Activated T-cell treated with anti-CD3 and anti-CD28 coated beads, Interleukin-2, amount 50 U/mL, for 1 hour (primary cell): ENCODE measurements around the gene IFT43.

Experiments used
- DNase-seq: peaks from one replicate; pipeline ENCODE4 v3.0.0-alpha.2; 2020

Gene IFT43

GRCh38 chr14:75985618-75986438, at the start of gene IFT43:
Gene IFT43 (plus strand): TSS chr14:75985763. CDS start chr14:75985787, 24 bp downstream.
- peak; percentile 91 for DNase-seq

GRCh38 chr14:75939200-75939599, 46.4 kb upstream of the IFT43 start:
- no peak for DNase-seq

- DNase-seq, result no peak
Measured at GRCh38 chr14:75941030-75941429, 44.5 kb upstream of the IFT43 start.

GRCh38 chr14:75944607-75945241, 40.8 kb upstream of the IFT43 start:
- DNase-seq, result no peak

- no peak for DNase-seq
Measured at GRCh38 chr14:75946785-75947184, 38.8 kb upstream of the IFT43 start.

- no peak for DNase-seq
Measured at GRCh38 chr14:75952489-75952888, 33.1 kb upstream of the IFT43 start.

- no peak for DNase-seq
Measured at GRCh38 chr14:75959031-75959430, 26.5 kb upstream of the IFT43 start.

GRCh38 chr14:75960231-75960630, 25.3 kb upstream of the IFT43 start:
- no peak for DNase-seq

- DNase-seq, result no peak
Measured at GRCh38 chr14:75961662-75962061, 23.9 kb upstream of the IFT43 start.

- DNase-seq, result no peak
Measured at GRCh38 chr14:75967866-75968265, 17.7 kb upstream of the IFT43 start.

GRCh38 chr14:75968456-75968855, 17.1 kb upstream of the IFT43 start:
- DNase-seq, result no peak

- DNase-seq, result no peak
Measured at GRCh38 chr14:75969126-75969525, 16.4 kb upstream of the IFT43 start.

GRCh38 chr14:75969891-75970290, 15.7 kb upstream of the IFT43 start:
- no peak for DNase-seq

GRCh38 chr14:75970989-75971388, 14.6 kb upstream of the IFT43 start:
- DNase-seq, result no peak

GRCh38 chr14:75971509-75971908, 14.1 kb upstream of the IFT43 start:
- no peak for DNase-seq

GRCh38 chr14:75972801-75973421, 12.7 kb upstream of the IFT43 start:
- no peak for DNase-seq

GRCh38 chr14:75976826-75977581, 8.6 kb upstream of the IFT43 start:
- no peak for DNase-seq

GRCh38 chr14:75977582-75977943, 8.0 kb upstream of the IFT43 start:
- DNase-seq, result no peak

GRCh38 chr14:75978249-75978731, 7.3 kb upstream of the IFT43 start:
- no peak for DNase-seq

- DNase-seq, result peak; percentile 38
Measured at GRCh38 chr14:75979071-75979571, 6.4 kb upstream of the IFT43 start.

GRCh38 chr14:75979648-75980565, 5.7 kb upstream of the IFT43 start:
- no peak for DNase-seq

- DNase-seq, result no peak
Measured at GRCh38 chr14:75980856-75981255, 4.7 kb upstream of the IFT43 start.
